Cardiac fibroblast (primary cell): ENCODE results near the gene LY6G5C.

Source experiments
- DNase-seq, 2 donors: peaks; one replicate each; pipeline versions ENCODE4 v3.0.0 to v3.0.0-alpha.2; 2010; ENCODE audit warnings: low read depth in 2 of 2
- H3K4me3 ChIP-seq, 2 donors: replicated peaks in 1 of 2; 1 replicate in 1 of 2; 2 replicates in 1 of 2; pipeline ENCODE4 v1.5.1; 2011; ENCODE audit warnings: low read depth in 2 of 2, low read length in 2 of 2, mild to moderate bottlenecking in 2 of 2, moderate library complexity in 1 of 2
- CTCF ChIP-seq: IDR thresholded peaks from one replicate; pipeline ENCODE4 v1.5.1; 2011; ENCODE audit warnings: low read depth, mild to moderate bottlenecking, low read length, inconsistent platforms

The LY6G5C gene

GRCh38 chr6:31727034-31727716 lies 46.3 kb upstream of the LY6G5C start:
- no peak for DNase-seq
- H3K4me3 ChIP-seq, result no peak overlapping the region
- TF ChIP-seq CTCF, result no peak

- TF ChIP-seq CTCF, result no peak
- H3K4me3 ChIP-seq, result no peak overlapping the region
- peak; percentile 63 to 74 for DNase-seq
Observed at GRCh38 chr6:31725502-31726350, 44.9 kb upstream of the LY6G5C start.

GRCh38 chr6:31723980-31724691 lies 43.3 kb upstream of the LY6G5C start:
- no peak overlapping the region for H3K4me3 ChIP-seq
- no peak for TF ChIP-seq CTCF
- DNase-seq, result peak in 1 of 2 donors; percentile 29

- DNase-seq, result no peak
- H3K4me3 ChIP-seq, result no peak within 1 kb of the TSS
- no peak for TF ChIP-seq CTCF
Observed at GRCh38 chr6:31723245-31723979, 42.5 kb upstream of the LY6G5C start, which contains the start of gene MPIG6B. TSS of gene MPIG6B (plus strand) at chr6:31723373. CDS start at chr6:31723384, 11 bp downstream.

- no peak for TF ChIP-seq CTCF
- DNase-seq, result no peak
- no peak overlapping the region for H3K4me3 ChIP-seq
Observed at GRCh38 chr6:31722173-31722572, 41.3 kb upstream of the LY6G5C start.

GRCh38 chr6:31721351-31722020 lies 40.6 kb upstream of the LY6G5C start, which contains the start of gene LY6G6C:
TSS of gene LY6G6C (minus strand) at chr6:31721746. CDS start at chr6:31721679, 67 bp downstream.
- no peak for DNase-seq
- H3K4me3 ChIP-seq, result no peak within 1 kb of the TSS
- no peak for TF ChIP-seq CTCF
